OCI-LY7 (cell line): ENCODE results near the gene MSRB3. TPM values are rescaled to one million over a fixed set of nuclear protein-coding genes. Genes with fewer than 3 reads are reported as not detected.

ENCODE experiments used
- BruUV-seq: library from RNA; stranded (reverse); fragments of 400-500 nt; replicated peaks from 2 replicates; lab custom pipeline; 2021; lab: Mats Ljungman, UMichigan
- CTCF ChIA-PET: fragments of 300-600 bp; sonication (Branson Sonifier 250); formaldehyde crosslinking; loops from one replicate; lab custom pipeline; 2022; ENCODE audit warnings: antibody characterized with exemption; ENCODE audit not compliant: unreplicated experiment; lab: Charles Lee
- POLR2A ChIA-PET: fragments of 300-600 bp; sonication (Branson Sonifier 250); formaldehyde crosslinking; loops from one replicate; lab custom pipeline; 2022; ENCODE audit warnings: antibody characterized with exemption; lab: Charles Lee
- DNase-seq: peaks from one replicate; pipeline ENCODE4 v3.0.0-alpha.2; 2015; ENCODE audit warnings: low spot score
- H2AFZ ChIP-seq: fragments of 200-600 bp; sonication (generic), shearing (Covaris generic); 2 replicates; pipeline ENCODE4 v1.6.1; 2014; ENCODE audit warnings: mild to moderate bottlenecking, antibody characterized with exemption, low read length, moderate library complexity
- H3K27ac ChIP-seq: fragments of 200-600 bp; sonication (generic); 2 replicates; pipeline ENCODE4 v1.5.1; 2014; ENCODE audit warnings: mixed run types, low read depth, mild to moderate bottlenecking, moderate library complexity, low read length, inconsistent platforms; ENCODE audit not compliant: poor library complexity, severe bottlenecking
- H3K36me3 ChIP-seq: fragments of 200-600 bp; sonication (generic); 2 replicates; pipeline ENCODE4 v1.6.1; 2014; ENCODE audit warnings: mild to moderate bottlenecking, antibody characterized with exemption, low read length, moderate library complexity, mixed read lengths; ENCODE audit not compliant: insufficient read depth
- H3K4me1 ChIP-seq: fragments of 200-600 bp; sonication (generic); 2 replicates; pipeline ENCODE4 v1.5.1; 2014; ENCODE audit warnings: mild to moderate bottlenecking, low read length; ENCODE audit not compliant: insufficient read depth, poor library complexity, severe bottlenecking
- H3K4me2 ChIP-seq: fragments of 200-600 bp; sonication (generic); 2 replicates; pipeline ENCODE4 v1.6.1; 2014; ENCODE audit warnings: mild to moderate bottlenecking, low read length
- H3K4me3 ChIP-seq: fragments of 200-600 bp; sonication (generic); 2 replicates; pipeline ENCODE4 v1.5.1; 2014; ENCODE audit warnings: mild to moderate bottlenecking, low read depth, low read length; ENCODE audit not compliant: poor library complexity, severe bottlenecking
- H3K79me2 ChIP-seq: fragments of 200-600 bp; sonication (generic); 2 replicates; pipeline ENCODE4 v1.6.1; 2016; ENCODE audit warnings: low read depth, mild to moderate bottlenecking, low read length, moderate library complexity, mixed read lengths; ENCODE audit not compliant: insufficient read depth
- H3K9me2 ChIP-seq: fragments of 200-600 bp; sonication (generic); 2 replicates; pipeline ENCODE4 v1.6.1; 2016; ENCODE audit warnings: mild to moderate bottlenecking, low read length, mixed read lengths; ENCODE audit not compliant: insufficient read depth
- H3K9me3 ChIP-seq: fragments of 200-600 bp; sonication (generic); 2 replicates; pipeline ENCODE4 v1.6.1; 2014; ENCODE audit warnings: mild to moderate bottlenecking, mixed run types, low read length, mixed read lengths
- H4K20me1 ChIP-seq: fragments of 200-600 bp; sonication (generic); 2 replicates; pipeline ENCODE4 v1.6.1; 2014; ENCODE audit warnings: mild to moderate bottlenecking, antibody characterized with exemption, low read length, moderate library complexity, mixed read lengths; ENCODE audit not compliant: insufficient read depth
- EZH2phosphoT487 ChIP-seq: fragments of 200-600 bp; sonication (generic); IDR thresholded peaks from 2 replicates; pipeline ENCODE4 v1.6.1; 2018; ENCODE audit warnings: low read depth, borderline replicate concordance, mild to moderate bottlenecking, mixed run types, antibody characterized with exemption, low read length, moderate library complexity, mixed read lengths
- intact Hi-C: fragments of 100-400 bp; cut with micrococcal nuclease; formaldehyde crosslinking; loops from one replicate; pipeline ENCODE4 v1.10.0; 2022; ENCODE audit not compliant: unreplicated experiment
- total RNA-seq, 2 experiments: library from RNA; depleted of rRNA in 1 of 2; stranded (reverse); fragments of >200 nt in 1 of 2; shearing (Covaris generic) in 1 of 2; gene quantifications; 2 replicates each; pipeline ENCODE4 v1.2.3, GENCODE V29; 2014 to 2022
- TF ChIP-seq, protein P1 (sequence below): fragments of 200-600 bp; sonication (generic); conservative IDR thresholded peaks from 2 replicates; pipeline ENCODE4 v1.5.1; 2014; ENCODE audit warnings: mild to moderate bottlenecking, antibody characterized with exemption, low read length, moderate library complexity, mixed read lengths

The MSRB3 gene
- total RNA-seq, 2 experiments from 2014 or later, result not detected

- no peak overlapping the region for H3K4me2 ChIP-seq
- H3K4me3 ChIP-seq, result no peak overlapping the region
- intact Hi-C loops, result no loop called here
- H3K9me3 ChIP-seq, result no peaks in the 10 kb centered on the region
- no TSS peak for BruUV-seq
- no peak for TF ChIP-seq EZH2phosphoT487
- TF ChIP-seq, protein P1, sequence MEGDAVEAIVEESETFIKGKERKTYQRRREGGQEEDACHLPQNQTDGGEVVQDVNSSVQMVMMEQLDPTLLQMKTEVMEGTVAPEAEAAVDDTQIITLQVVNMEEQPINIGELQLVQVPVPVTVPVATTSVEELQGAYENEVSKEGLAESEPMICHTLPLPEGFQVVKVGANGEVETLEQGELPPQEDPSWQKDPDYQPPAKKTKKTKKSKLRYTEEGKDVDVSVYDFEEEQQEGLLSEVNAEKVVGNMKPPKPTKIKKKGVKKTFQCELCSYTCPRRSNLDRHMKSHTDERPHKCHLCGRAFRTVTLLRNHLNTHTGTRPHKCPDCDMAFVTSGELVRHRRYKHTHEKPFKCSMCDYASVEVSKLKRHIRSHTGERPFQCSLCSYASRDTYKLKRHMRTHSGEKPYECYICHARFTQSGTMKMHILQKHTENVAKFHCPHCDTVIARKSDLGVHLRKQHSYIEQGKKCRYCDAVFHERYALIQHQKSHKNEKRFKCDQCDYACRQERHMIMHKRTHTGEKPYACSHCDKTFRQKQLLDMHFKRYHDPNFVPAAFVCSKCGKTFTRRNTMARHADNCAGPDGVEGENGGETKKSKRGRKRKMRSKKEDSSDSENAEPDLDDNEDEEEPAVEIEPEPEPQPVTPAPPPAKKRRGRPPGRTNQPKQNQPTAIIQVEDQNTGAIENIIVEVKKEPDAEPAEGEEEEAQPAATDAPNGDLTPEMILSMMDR, result no peak
- no peak overlapping the region for H2AFZ ChIP-seq
- no peaks in the 10 kb centered on the region for H3K4me1 ChIP-seq
- no peaks in the 10 kb centered on the region for H3K79me2 ChIP-seq
- no peaks in the 10 kb centered on the region for H3K36me3 ChIP-seq
- ChIA-PET POLR2A (interaction anchor here (0.6 to 0.8 kb wide), 2 partner anchors 12 to 324 kb away, joined by 3 read pairs; no protein-coding TSS in a partner anchor), CTCF (no interaction called here)
- H3K27ac ChIP-seq, result no peak overlapping the region
- no peaks in the 10 kb centered on the region for H4K20me1 ChIP-seq
- H3K9me2 ChIP-seq, result no peaks in the 10 kb centered on the region
- DNase-seq, result no peak
Observed at GRCh38 chr12:65458718-65459117, 180.2 kb downstream of the MSRB3 start.

DNA sequence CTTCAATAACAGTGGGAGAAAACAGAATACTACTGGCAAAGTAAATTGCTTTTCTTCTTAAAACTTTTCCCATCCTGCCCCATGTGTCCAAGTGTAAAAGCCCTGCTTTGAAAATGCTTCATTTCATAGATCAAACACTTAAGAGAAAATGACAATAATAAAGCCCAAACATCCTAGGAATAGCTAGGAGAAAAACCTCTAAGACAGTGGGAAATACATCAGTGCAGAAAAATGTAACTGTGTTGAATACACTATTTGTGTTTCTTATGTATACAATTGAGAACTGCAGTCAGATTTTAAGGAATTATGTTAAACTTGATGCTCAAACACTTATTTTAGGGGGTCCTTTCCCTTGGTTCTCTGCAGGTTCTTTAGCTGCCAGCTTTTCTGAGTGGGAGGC, 181.1 kb downstream of the MSRB3 start:
- Histone ChIP-seq H3K79me2 (no peaks in the 10 kb centered on the region), H2AFZ (no peak overlapping the region), H3K4me3 (no peak overlapping the region), H4K20me1 (no peaks in the 10 kb centered on the region), H3K9me3 (no peaks in the 10 kb centered on the region), H3K27ac (no peak overlapping the region), H3K4me2 (no peak overlapping the region), H3K4me1 (no peaks in the 10 kb centered on the region), H3K36me3 (no peaks in the 10 kb centered on the region), H3K9me2 (no peaks in the 10 kb centered on the region)
- BruUV-seq, result no TSS peak
- CTCF ChIA-PET, result no interaction called here
- POLR2A ChIA-PET, result no interaction called here
- TF ChIP-seq, protein P1, result no peak
- TF ChIP-seq EZH2phosphoT487, result no peak
- DNase-seq, result no peak
- intact Hi-C loops, result no loop called here

DNA sequence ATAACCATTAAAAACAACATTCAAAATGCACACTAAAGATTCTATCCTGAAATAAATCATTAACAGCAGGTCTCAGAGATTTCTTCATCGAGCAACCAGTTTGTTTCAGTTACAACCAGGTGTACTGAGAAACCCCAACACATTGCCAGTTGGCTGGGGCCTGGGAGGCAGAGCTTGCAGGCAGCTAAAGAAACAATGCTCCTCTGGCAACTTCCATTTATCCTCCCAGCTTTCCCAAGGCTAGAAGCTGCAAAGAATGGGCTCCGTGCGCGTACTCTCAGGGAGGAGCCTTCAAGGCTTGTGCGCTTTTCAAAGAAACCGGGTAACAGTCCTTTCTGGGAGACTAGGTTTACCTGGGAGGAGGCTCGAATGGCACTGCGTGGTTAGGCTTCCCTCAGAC, 181.6 kb downstream of the MSRB3 start:
- no peaks in the 10 kb centered on the region for H3K4me1 ChIP-seq
- no peak overlapping the region for H2AFZ ChIP-seq
- no peak overlapping the region for H3K27ac ChIP-seq
- H3K4me3 ChIP-seq, result no peak overlapping the region
- H3K79me2 ChIP-seq, result no peaks in the 10 kb centered on the region
- CTCF ChIA-PET, result no interaction called here
- H3K9me3 ChIP-seq, result no peaks in the 10 kb centered on the region
- TF ChIP-seq, protein P1, result no peak
- TF ChIP-seq EZH2phosphoT487, result no peak
- H3K4me2 ChIP-seq, result no peak overlapping the region
- intact Hi-C loops, result no loop called here
- no peaks in the 10 kb centered on the region for H3K9me2 ChIP-seq
- no peaks in the 10 kb centered on the region for H3K36me3 ChIP-seq
- no peak for DNase-seq
- POLR2A ChIA-PET, result no interaction called here
- no TSS peak for BruUV-seq
- no peaks in the 10 kb centered on the region for H4K20me1 ChIP-seq
